IMR-90 (cell line): ENCODE results near the gene IGSF8.

Experiments used
- CEBPB ChIP-seq: IDR thresholded peaks from 2 replicates; pipeline ENCODE4 v1.6.1; 2012; ENCODE audit warnings: low read depth, low read length, improper control_type of control experiment
- CHD1 ChIP-seq: IDR thresholded peaks from 2 replicates; pipeline ENCODE4 v1.6.1; 2012; ENCODE audit warnings: low read depth, low read length, improper control_type of control experiment
- CTCF ChIP-seq: conservative IDR thresholded peaks from 2 replicates; pipeline ENCODE4 v1.5.1; 2012; ENCODE audit warnings: mild to moderate bottlenecking, low read depth, low read length, improper control_type of control experiment
- MXI1 ChIP-seq: IDR thresholded peaks from 2 replicates; pipeline ENCODE4 v1.6.1; 2012; ENCODE audit warnings: low read depth, mild to moderate bottlenecking, low read length, moderate library complexity, borderline replicate concordance
- POLR2A ChIP-seq: IDR thresholded peaks from 2 replicates; pipeline ENCODE4 v1.6.1; 2012; ENCODE audit warnings: mild to moderate bottlenecking, low read depth, low read length
- RAD21 ChIP-seq: IDR thresholded peaks from 2 replicates; pipeline ENCODE4 v1.6.1; 2012; ENCODE audit warnings: low read length, improper control_type of control experiment

- no peak for TF ChIP-seq CTCF
- no peak for TF ChIP-seq CHD1
- TF ChIP-seq POLR2A = no peak
- no peak for TF ChIP-seq RAD21
- TF ChIP-seq CEBPB = peak; percentile 37; the same call in 1 of the 2 replicates
- TF ChIP-seq MXI1 = no peak
Observed at GRCh38 chr1:160096274-160097116, 1.9 kb downstream of the IGSF8 start.
